ENCODE results near the gene METTL27.

- no peak for TF ChIP-seq CTCF (IDR thresholded peaks at IDR 0.05)
- no peak for TF ChIP-seq EP300 (IDR thresholded peaks at IDR 0.05)
Measured at GRCh38 chr7:73817121-73817520, 25.2 kb downstream of the METTL27 start.
